ENCODE measurements around the gene AUP1. TPM values are rescaled to one million over a fixed set of nuclear protein-coding genes. Genes with fewer than 3 reads are reported as not detected.

The AUP1 gene
- total and polyA plus RNA-seq, 9 of the 15 experiments (the other 6 are each of a cell fraction or from before 2014, with no cell fraction given) = 70.7 to 245 (median 165) TPM

- 50% methylated on average over 18 of the region's 23 CpGs for WGBS (ENCODE audit: insufficient coverage, low coverage, missing lambda C conversion rate)
- H3K79me2 ChIP-seq (ENCODE audit: control insufficient read depth, insufficient read depth, low read length) = peaks cover 8% of the 10 kb centered on the region
- H3K9me3 ChIP-seq (replicated peaks; ENCODE audit: control insufficient read depth, insufficient read depth, low read depth, low read length) = no peaks in the 10 kb centered on the region
- ChIA-PET POLR2A (interaction anchor here (0.6 kb wide), 1 partner anchor 21 kb away, joined by 3 read pairs; no protein-coding TSS in a partner anchor), CTCF (ENCODE audit: low intra/inter-chr PET ratio) (interaction anchor here (0.6 kb wide), 1 partner anchor 58 kb away, joined by 3 read pairs; no protein-coding TSS in a partner anchor)
- H4K20me1 ChIP-seq (replicated peaks; ENCODE audit: control insufficient read depth, insufficient read depth, low read length) = no peaks in the 10 kb centered on the region
- H3K9me1 ChIP-seq (ENCODE audit: control insufficient read depth, insufficient read depth, low read length) = no peaks in the 10 kb centered on the region
- H3K4me1 ChIP-seq (replicated peaks in 1 of 2; ENCODE audit: control insufficient read depth in 2 of 2, insufficient read depth in 2 of 2, low read length in 2 of 2) = peaks cover 11 to 20% of the 10 kb centered on the region in 2 experiments; a peak in 4 of 5 replicates
- no peak for ATAC-seq
- H3K4me2 ChIP-seq (ENCODE audit: insufficient read depth, low read length) = no peak overlapping the region
- no peak for TF ChIP-seq BRD4 (IDR thresholded peaks at IDR 0.05)
- TF ChIP-seq POLR2G (IDR thresholded peaks at IDR 0.05; ENCODE audit: low read depth, low read length) = peak; percentile 56
- no peak for TF ChIP-seq FOXA1 (IDR thresholded peaks at IDR 0.05; ENCODE audit: borderline replicate concordance)
- TF ChIP-seq, protein P1, sequence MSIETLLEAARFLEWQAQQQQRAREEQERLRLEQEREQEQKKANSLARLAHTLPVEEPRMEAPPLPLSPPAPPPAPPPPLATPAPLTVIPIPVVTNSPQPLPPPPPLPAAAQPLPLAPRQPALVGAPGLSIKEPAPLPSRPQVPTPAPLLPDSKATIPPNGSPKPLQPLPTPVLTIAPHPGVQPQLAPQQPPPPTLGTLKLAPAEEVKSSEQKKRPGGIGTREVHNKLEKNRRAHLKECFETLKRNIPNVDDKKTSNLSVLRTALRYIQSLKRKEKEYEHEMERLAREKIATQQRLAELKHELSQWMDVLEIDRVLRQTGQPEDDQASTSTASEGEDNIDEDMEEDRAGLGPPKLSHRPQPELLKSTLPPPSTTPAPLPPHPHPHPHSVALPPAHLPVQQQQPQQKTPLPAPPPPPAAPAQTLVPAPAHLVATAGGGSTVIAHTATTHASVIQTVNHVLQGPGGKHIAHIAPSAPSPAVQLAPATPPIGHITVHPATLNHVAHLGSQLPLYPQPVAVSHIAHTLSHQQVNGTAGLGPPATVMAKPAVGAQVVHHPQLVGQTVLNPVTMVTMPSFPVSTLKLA (conservative IDR thresholded peaks at IDR 0.05) = no peak
- no peak for TF ChIP-seq MEF2D (tag; conservative IDR thresholded peaks at IDR 0.05; ENCODE audit: low read depth)
- no peak for TF ChIP-seq ZNF311 (CRISPR knock-in tag; IDR thresholded peaks at IDR 0.05)
- TF ChIP-seq XRCC4 (IDR thresholded peaks at IDR 0.05; ENCODE audit: extremely low read depth, insufficient read depth, insufficient read length) = no peak
- TF ChIP-seq FOXJ3 (CRISPR knock-in tag; IDR thresholded peaks at IDR 0.05) = no peak
- H3K36me3 ChIP-seq (ENCODE audit: control insufficient read depth, insufficient read depth, low read length) = peaks cover 24% of the 10 kb centered on the region
- H3K4me3 ChIP-seq = no peak overlapping the region
- DNase-seq (ENCODE audit: extremely low read depth in 1 of 4, low spot score in 3 of 4) = no peak
- FAIRE-seq = no peak
- BruUV-seq (replicated peaks) = no TSS peak
- H3K9ac ChIP-seq (ENCODE audit: insufficient read depth in 1 of 2, low read depth in 2 of 2, low read length in 2 of 2) = peak overlapping the region in 1 of 2 experiments; percentile 37; a peak in 1 of 4 replicates
- no peak overlapping the region for H3K27ac ChIP-seq (ENCODE audit: extremely low read depth, low read depth, low read length)
- in situ Hi-C loops (cut with MboI) = no loop called here
- H3K27me3 ChIP-seq (ENCODE audit: control insufficient read depth in 2 of 2, insufficient read depth in 2 of 2, low read length in 2 of 2) = no peaks in the 10 kb centered on the region
- intact Hi-C loops (cut with micrococcal nuclease) = no loop called here
- H2AFZ ChIP-seq (ENCODE audit: low read depth, low read length) = no peak overlapping the region
Observed at GRCh38 chr2:74536166-74536950, 6.9 kb upstream of the AUP1 start.

Measured in K562 (cell line).